HEK293 (cell line): ENCODE measurements around the gene CCHCR1.

Source experiments
- CTCF ChIP-seq: fragments of 450-650 bp; formaldehyde crosslinking; IDR thresholded peaks from 2 replicates; pipeline ENCODE4 v1.5.1; 2016; ENCODE audit warnings: missing biosample characterization, missing genetic modification characterization
- ZBTB10 ChIP-seq: fragments of 450-650 bp; formaldehyde crosslinking; IDR thresholded peaks from 2 replicates; pipeline ENCODE4 v1.5.1; 2016; ENCODE audit warnings: missing biosample characterization, missing genetic modification characterization
- ZNF571 ChIP-seq: fragments of 450-650 bp; formaldehyde crosslinking; IDR thresholded peaks from 2 replicates; pipeline ENCODE4 v1.5.0; 2017; ENCODE audit warnings: missing biosample characterization, missing genetic modification characterization

GRCh38 chr6:31158140-31158862 lies 699 bp upstream of the CCHCR1 start, which contains the start of gene TCF19:
- peak; percentile 75; the same call in 1 of the 2 replicates for TF ChIP-seq ZBTB10
- TF ChIP-seq CTCF (tag by site-specific recombination), result no peak
- no peak for TF ChIP-seq ZNF571 (tag by site-specific recombination)
